Fibroblast of pulmonary artery (primary cell): Measurements from ENCODE around the gene FOXO3.

ENCODE experiments used
- DNase-seq: peaks from one replicate; pipeline ENCODE4 v3.0.0-alpha.2; 2010; ENCODE audit warnings: low read depth
- H3K4me3 ChIP-seq: replicated peaks from 2 replicates; pipeline ENCODE4 v1.5.1; 2011; ENCODE audit warnings: low read depth, mild to moderate bottlenecking, control low read depth, low read length, moderate library complexity
- CTCF ChIP-seq: IDR thresholded peaks from 2 replicates; pipeline ENCODE4 v1.5.1; 2011; ENCODE audit warnings: mild to moderate bottlenecking, control low read depth, low read length, inconsistent platforms; ENCODE audit errors: missing control alignments

The FOXO3 gene

GRCh38 chr6:108621117-108621516 is 60.4 kb downstream of the FOXO3 start:
- TF ChIP-seq CTCF = no peak
- DNase-seq = peak; percentile 49
- no peak overlapping the region for H3K4me3 ChIP-seq

- peak; percentile 15 for TF ChIP-seq CTCF
- DNase-seq = peak; percentile 93
- H3K4me3 ChIP-seq = no peak overlapping the region
Measured at GRCh38 chr6:108622641-108623298, 62.1 kb downstream of the FOXO3 start.

GRCh38 chr6:108623995-108624394 is 63.3 kb downstream of the FOXO3 start:
- no peak for DNase-seq
- no peak for TF ChIP-seq CTCF
- H3K4me3 ChIP-seq = no peak overlapping the region

GRCh38 chr6:108625581-108625980 is 64.9 kb downstream of the FOXO3 start:
- H3K4me3 ChIP-seq = no peak overlapping the region
- no peak for DNase-seq
- no peak for TF ChIP-seq CTCF

- no peak for DNase-seq
- no peak overlapping the region for H3K4me3 ChIP-seq
- no peak for TF ChIP-seq CTCF
Measured at GRCh38 chr6:108626777-108627176, 66.1 kb downstream of the FOXO3 start.

GRCh38 chr6:108627692-108628550 is 67.2 kb downstream of the FOXO3 start:
- peak; percentile 44 for DNase-seq
- no peak for TF ChIP-seq CTCF
- no peak overlapping the region for H3K4me3 ChIP-seq
